Measurements from ENCODE around the gene PXMP2. TPM values are rescaled to one million over a fixed set of nuclear protein-coding genes. Genes with fewer than 3 reads are reported as not detected.
A peak's percentile ranks its signal among the peaks of the same experiment; 100 is the strongest.
"Not testable (repeated sequence)": the region's sequence is repeated elsewhere in the genome, so short reads cannot be mapped to it uniquely, and the experiment has no call there.

PXMP2 gene
- total and polyA plus RNA-seq, 11 donors, result 23.9 to 149 (median 39.7) TPM

DNA sequence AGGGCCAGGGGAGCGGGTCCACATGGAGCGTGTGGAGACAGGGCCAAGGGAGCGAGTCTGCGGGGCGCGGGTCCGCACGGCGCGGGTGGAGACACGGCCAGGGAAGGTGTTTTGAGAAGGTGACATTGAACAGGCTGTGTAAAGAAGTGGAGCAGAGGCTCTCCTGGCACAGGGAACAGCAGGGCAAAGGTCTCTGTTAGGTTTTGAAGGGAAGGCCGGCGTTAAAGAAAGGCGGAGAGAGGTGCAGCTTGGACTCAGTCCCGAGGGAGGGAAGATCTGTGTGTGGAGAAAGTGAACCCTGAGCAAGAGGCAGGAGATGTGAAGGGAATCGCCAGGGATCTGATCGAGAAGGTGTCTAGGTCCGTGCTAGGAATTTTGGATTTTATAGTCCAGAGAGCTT lies 1.8 kb downstream of the PXMP2 start:
- Histone ChIP-seq H3K36me3 (no peaks in the 10 kb centered on the region), H3K4me3 (peak overlapping the region in 7 of 12 donors; percentile 4 to 40 (median 23)), H3K27ac (peak overlapping the region in 3 of 12 donors; percentile 20 to 51 (median 23)), H3K4me1 (peaks cover 0 to 20% (median 9%) of the 10 kb centered on the region in 12 donors), H3K9me3 (no peaks in the 10 kb centered on the region), H3K27me3 (no peaks in the 10 kb centered on the region)
- ATAC-seq, result no peak
- DNase-seq, result no peak
- no peak for TF ChIP-seq CTCF (IDR thresholded peaks at IDR 0.05)
- no peak for TF ChIP-seq POLR2A (IDR thresholded peaks at IDR 0.05)
- WGBS, 4 donors, result 56 to 84% (median 70%) methylated on average over 18 of the region's 18 CpGs
- intact Hi-C loops (cut with DNase I), result no loop called here

DNA sequence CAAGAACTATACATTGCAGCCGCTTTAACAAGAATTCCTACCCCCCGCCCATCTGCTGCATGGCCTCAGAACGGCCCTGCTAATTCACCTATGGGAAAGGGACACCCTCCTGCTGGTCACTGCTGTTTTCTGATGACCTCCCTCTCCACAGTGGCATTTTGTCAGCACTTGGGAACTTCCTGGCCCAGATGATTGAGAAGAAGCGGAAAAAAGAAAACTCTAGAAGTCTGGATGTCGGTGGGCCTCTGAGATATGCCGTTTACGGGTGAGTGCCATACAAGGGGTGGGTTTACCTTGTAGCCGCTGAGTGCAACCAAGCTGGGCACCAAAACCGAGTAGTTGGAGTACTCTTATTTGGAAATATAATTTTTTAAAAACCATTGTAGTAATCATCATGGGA lies 2.7 kb downstream of the PXMP2 start:
- Histone ChIP-seq H3K4me3 (no peak overlapping the region), H3K36me3 (no peaks in the 10 kb centered on the region), H3K27me3 (no peaks in the 10 kb centered on the region), H3K4me1 (peaks cover 0 to 21% (median 9%) of the 10 kb centered on the region in 12 donors), H3K9me3 (no peaks in the 10 kb centered on the region), H3K27ac (no peak overlapping the region)
- TF ChIP-seq CTCF (IDR thresholded peaks at IDR 0.05) (no peak), POLR2A (IDR thresholded peaks at IDR 0.05) (no peak)
- 94 to 97% (median 95%) methylated on average over 9 of the region's 9 CpGs for WGBS, 4 donors
- DNase-seq, result no peak
- intact Hi-C loops (cut with DNase I), result no loop called here
- no peak for ATAC-seq

DNA sequence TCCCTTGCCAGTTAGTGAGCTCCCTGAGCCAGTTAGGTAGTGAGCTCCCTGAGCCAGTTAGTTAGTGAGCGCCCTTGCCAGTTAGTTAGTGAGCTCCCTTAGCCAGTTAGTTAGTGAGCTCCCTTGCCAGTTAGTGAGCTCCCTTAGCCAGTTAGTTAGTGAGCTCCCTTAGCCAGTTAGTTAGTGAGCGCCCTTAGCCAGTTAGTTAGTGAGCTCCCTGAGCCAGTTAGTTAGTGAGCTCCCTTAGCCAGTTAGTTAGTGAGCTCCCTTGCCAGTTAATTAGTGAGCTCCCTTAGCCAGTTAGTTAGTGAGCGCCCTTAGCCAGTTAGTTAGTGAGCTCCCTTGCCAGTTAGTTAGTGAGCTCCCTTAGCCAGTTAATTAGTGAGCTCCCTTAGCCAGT lies 4.6 kb downstream of the PXMP2 start:
- DNase-seq; H3K9me3 ChIP-seq; H3K27ac ChIP-seq; ATAC-seq; H3K27me3 ChIP-seq; intact Hi-C loops (cut with DNase I); H3K4me3 ChIP-seq: not testable (repeated sequence)
- WGBS, 4 donors, result 91 to 100% (median 100%) methylated on average over 2 to 3 of the region's 3 CpGs
- H3K36me3 ChIP-seq, result peaks cover 0 to 13% (median 11%) of the 10 kb centered on the region in 9 donors
- H3K4me1 ChIP-seq, result peaks cover 0 to 14% (median 4%) of the 10 kb centered on the region in 12 donors

DNA sequence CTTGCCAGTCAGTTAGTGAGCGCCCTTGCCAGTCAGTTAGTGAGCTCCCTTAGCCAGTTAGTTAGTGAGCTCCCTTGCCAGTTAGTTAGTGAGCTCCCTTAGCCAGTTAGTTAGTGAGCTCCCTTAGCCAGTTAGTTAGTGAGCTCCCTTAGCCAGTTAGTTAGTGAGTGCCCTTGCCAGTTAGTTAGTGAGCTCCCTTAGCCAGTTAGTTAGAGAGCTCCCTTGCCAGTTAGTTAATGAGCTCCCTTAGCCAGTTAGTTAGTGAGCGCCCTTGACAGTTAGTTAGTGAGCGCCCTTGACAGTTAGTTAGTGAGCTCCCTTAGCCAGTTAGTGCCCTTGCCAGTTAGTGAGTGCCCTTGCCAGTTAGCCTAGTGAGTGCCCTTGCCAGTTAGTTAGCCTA lies 7.5 kb downstream of the PXMP2 start:
- H3K4me3 ChIP-seq; ATAC-seq; H3K27me3 ChIP-seq; H3K9me3 ChIP-seq; intact Hi-C loops (cut with DNase I); DNase-seq: not testable (repeated sequence)
- WGBS, 4 donors, result 96 to 98% (median 97%) methylated on average over 3 of the region's 3 CpGs
- Histone ChIP-seq H3K36me3 (peaks cover 0 to 33% (median 24%) of the 10 kb centered on the region in 9 donors), H3K4me1 (peaks cover 0 to 13% (median 4%) of the 10 kb centered on the region in 12 donors), H3K27ac (peak overlapping the region in 9 of 12 donors; percentile 31 to 82 (median 63))

GRCh38 chr12:132695431-132695830 lies 8.0 kb downstream of the PXMP2 start:
- H3K27ac ChIP-seq, result peak overlapping the region in 9 of 12 donors; percentile 31 to 82 (median 63)
- ATAC-seq (peak; percentile 96 to 99 (median 98)), DNase-seq (peak; percentile 41 to 83 (median 74))
- no peak overlapping the region for H3K4me3 ChIP-seq
- 47 to 72% (median 62%) methylated on average over 12 of the region's 12 CpGs for WGBS, 4 donors
- peaks cover 0 to 37% (median 24%) of the 10 kb centered on the region in 9 donors for H3K36me3 ChIP-seq
- no peaks in the 10 kb centered on the region for H3K9me3 ChIP-seq
- peaks cover 0 to 13% (median 4%) of the 10 kb centered on the region in 12 donors for H3K4me1 ChIP-seq
- no peaks in the 10 kb centered on the region for H3K27me3 ChIP-seq
- TF ChIP-seq POLR2A (IDR thresholded peaks at IDR 0.05) (no peak), CTCF (IDR thresholded peaks at IDR 0.05) (no peak)
- intact Hi-C loops (cut with DNase I), result no loop called here

All from heart left ventricle (tissue), 16 donors.